ENCODE data around the gene CAPZA1. TPM values are rescaled to one million over a fixed set of nuclear protein-coding genes. Genes with fewer than 3 reads are reported as not detected.

CAPZA1 gene
- total RNA-seq, 2 experiments from 2014 or later, result 166 to 179 TPM

DNA sequence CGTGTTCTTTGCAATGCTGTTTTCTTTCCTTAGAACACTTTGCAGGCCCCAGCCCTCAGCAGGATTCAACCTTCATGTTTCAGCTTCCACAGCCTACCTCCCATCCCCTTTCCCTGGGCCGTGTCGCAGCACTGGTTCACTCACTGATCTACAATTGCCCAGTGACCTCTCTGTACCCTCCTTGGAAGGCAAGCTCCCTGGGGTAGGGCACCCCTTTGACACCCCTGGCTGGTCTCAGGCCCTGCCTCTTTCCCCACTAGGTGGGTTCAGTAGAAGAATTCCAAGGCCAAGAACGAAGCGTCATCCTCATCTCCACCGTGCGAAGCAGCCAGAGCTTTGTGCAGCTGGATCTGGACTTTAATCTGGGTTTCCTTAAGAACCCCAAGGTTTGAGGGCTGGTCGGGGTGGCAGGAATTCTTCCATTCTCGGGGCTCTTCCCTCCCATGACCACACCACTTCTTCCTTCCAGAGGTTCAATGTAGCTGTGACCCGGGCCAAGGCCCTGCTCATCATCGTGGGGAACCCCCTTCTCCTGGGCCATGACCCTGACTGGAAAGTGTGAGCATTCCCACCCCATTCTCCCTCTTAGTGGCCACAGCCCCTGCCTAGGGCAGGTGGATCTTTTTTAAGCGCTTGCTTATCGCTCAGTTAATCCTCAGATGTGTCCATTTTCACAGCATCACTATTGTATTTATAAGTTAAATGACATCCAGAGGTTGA, 80.0 kb downstream of the CAPZA1 start:
- DNase-seq (no peak), ATAC-seq (ENCODE audit: poor library complexity) (no peak)
- Histone ChIP-seq H3K36me3 (ENCODE audit: insufficient read depth, low read length) (peaks cover 50% of the 10 kb centered on the region), H3K27me3 (ENCODE audit: control insufficient read depth in 1 of 2, insufficient read depth in 2 of 2, low read length in 2 of 2) (no peaks in the 10 kb centered on the region), H3K4me1 (ENCODE audit: insufficient read depth, low read length) (peaks cover 30% of the 10 kb centered on the region), H3K9me3 (ENCODE audit: control insufficient read depth in 1 of 2, insufficient read depth in 1 of 2, low read length in 2 of 2) (no peaks in the 10 kb centered on the region), H3K27ac (ENCODE audit: low read depth in 1 of 2, low read length in 2 of 2) (no peak overlapping the region), H3K4me3 (ENCODE audit: low read length) (no peak overlapping the region)
- Mint-ChIP-seq H3K36me3 (ENCODE audit: low read depth) (peaks cover 55% of the 10 kb centered on the region), H3K4me1 (ENCODE audit: low read depth) (peaks cover 43% of the 10 kb centered on the region), H3K9me3 (no peaks in the 10 kb centered on the region), H3K27me3 (no peaks in the 10 kb centered on the region), H3K4me3 (no peak overlapping the region), H3K27ac (peak overlapping the region; percentile 34)
- ChIA-PET CTCF (interaction anchor here (0.6 to 1.2 kb wide), 2 partner anchors 15 to 176 kb away, joined by 3 to 6 read pairs; partner anchors contain the start of gene PPM1J), POLR2A (interaction anchor here (1.2 to 1.4 kb wide), 2 partner anchors 25 to 80 kb away, joined by 4 read pairs; partner anchors contain the start of genes CAPZA1, MOV10 and ST7L)
- TF ChIP-seq, protein P1, sequence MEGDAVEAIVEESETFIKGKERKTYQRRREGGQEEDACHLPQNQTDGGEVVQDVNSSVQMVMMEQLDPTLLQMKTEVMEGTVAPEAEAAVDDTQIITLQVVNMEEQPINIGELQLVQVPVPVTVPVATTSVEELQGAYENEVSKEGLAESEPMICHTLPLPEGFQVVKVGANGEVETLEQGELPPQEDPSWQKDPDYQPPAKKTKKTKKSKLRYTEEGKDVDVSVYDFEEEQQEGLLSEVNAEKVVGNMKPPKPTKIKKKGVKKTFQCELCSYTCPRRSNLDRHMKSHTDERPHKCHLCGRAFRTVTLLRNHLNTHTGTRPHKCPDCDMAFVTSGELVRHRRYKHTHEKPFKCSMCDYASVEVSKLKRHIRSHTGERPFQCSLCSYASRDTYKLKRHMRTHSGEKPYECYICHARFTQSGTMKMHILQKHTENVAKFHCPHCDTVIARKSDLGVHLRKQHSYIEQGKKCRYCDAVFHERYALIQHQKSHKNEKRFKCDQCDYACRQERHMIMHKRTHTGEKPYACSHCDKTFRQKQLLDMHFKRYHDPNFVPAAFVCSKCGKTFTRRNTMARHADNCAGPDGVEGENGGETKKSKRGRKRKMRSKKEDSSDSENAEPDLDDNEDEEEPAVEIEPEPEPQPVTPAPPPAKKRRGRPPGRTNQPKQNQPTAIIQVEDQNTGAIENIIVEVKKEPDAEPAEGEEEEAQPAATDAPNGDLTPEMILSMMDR (IDR thresholded peaks at IDR 0.05), result no peak
- intact Hi-C loops (cut with DNase I, micrococcal nuclease), result loop anchor here in 1 of 2 experiments (2.0 kb wide), 1 partner anchor 23 kb away; no protein-coding TSS in a partner anchor

DNA sequence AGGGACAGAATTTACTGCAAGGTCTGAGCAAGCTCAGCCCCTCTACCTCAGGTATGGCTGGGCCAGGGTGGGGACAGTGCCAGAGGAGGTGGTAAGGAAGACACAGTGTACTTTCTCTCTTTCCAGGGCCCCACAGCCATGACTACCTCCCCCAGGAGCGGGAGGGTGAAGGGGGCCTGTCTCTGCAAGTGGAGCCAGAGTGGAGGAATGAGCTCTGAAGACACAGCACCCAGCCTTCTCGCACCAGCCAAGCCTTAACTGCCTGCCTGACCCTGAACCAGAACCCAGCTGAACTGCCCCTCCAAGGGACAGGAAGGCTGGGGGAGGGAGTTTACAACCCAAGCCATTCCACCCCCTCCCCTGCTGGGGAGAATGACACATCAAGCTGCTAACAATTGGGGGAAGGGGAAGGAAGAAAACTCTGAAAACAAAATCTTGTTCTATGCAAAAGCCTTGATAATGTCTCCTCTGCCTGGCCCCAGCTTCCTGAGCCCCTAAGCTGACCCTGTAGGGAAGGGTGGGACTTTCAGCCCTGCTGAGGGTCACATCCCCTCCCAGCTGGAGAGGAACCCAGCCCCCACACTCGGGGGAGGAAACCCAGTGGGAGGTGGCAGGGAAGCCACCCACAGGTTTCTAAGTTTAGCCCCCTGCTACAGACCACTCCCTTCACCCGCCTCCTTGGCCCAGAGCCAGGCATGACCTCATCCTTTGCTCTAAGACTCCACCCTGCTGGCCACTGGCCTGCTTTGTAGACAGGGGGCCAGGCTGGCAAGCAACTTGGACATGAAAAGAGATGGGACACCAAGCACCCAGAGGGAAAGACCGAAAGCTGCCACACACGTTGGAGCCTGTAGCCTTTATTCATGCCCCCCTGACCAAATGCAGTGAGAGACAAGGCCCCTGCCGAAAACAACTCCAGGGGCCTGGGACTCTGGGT, 80.9 kb downstream of the CAPZA1 start:
- peak overlapping the region; percentile 34 for H3K27ac Mint-ChIP-seq
- DNase-seq, result peak; percentile 43 to 78 (median 61)
- ATAC-seq (ENCODE audit: poor library complexity), result peak; percentile 49
- Histone ChIP-seq H3K27ac (ENCODE audit: low read depth in 1 of 2, low read length in 2 of 2) (peak overlapping the region; percentile 34 to 52), H3K9me3 (ENCODE audit: control insufficient read depth in 1 of 2, insufficient read depth in 1 of 2, low read length in 2 of 2) (no peaks in the 10 kb centered on the region), H3K27me3 (ENCODE audit: control insufficient read depth in 1 of 2, insufficient read depth in 2 of 2, low read length in 2 of 2) (no peaks in the 10 kb centered on the region), H3K4me1 (ENCODE audit: insufficient read depth, low read length) (peaks cover 40% of the 10 kb centered on the region), H3K4me3 (ENCODE audit: low read length) (no peak overlapping the region), H3K36me3 (ENCODE audit: insufficient read depth, low read length) (peaks cover 42% of the 10 kb centered on the region)
- peaks cover 53% of the 10 kb centered on the region for H3K4me1 Mint-ChIP-seq (ENCODE audit: low read depth)
- peaks cover 48% of the 10 kb centered on the region for H3K36me3 Mint-ChIP-seq (ENCODE audit: low read depth)
- intact Hi-C loops (cut with DNase I, micrococcal nuclease), result loop anchor here in 1 of 2 experiments (2.0 kb wide), 1 partner anchor 24 kb away; no protein-coding TSS in a partner anchor
- no peaks in the 10 kb centered on the region for H3K9me3 Mint-ChIP-seq
- TF ChIP-seq, protein P1 (IDR thresholded peaks at IDR 0.05), result no peak
- H3K4me3 Mint-ChIP-seq, result no peak overlapping the region
- CTCF ChIA-PET, result interaction anchor here (1.2 kb wide), 1 partner anchor 14 kb away, joined by 6 read pairs; the partner anchor contains the start of gene PPM1J
- no peaks in the 10 kb centered on the region for H3K27me3 Mint-ChIP-seq
- POLR2A ChIA-PET, result interaction anchor here (1.2 to 1.4 kb wide), 3 partner anchors 26 to 83 kb away, joined by 3 to 4 read pairs (median 4); partner anchors contain the start of genes CAPZA1, MOV10 and ST7L
